Measurements from ENCODE around the gene PTCHD1.

PTCHD1 gene

GRCh38 chrX:23390979-23391378 is 56.3 kb downstream of the PTCHD1 start:
- no peak for TF ChIP-seq CTCF (IDR thresholded peaks at IDR 0.05; ENCODE audit: low read depth, low read length, missing control alignments)
- H3K4me3 ChIP-seq (replicated peaks; ENCODE audit: low read depth, low read length) = no peak overlapping the region
- DNase-seq (ENCODE audit: extremely low read depth, low read depth) = no peak

GRCh38 chrX:23392195-23392594 is 57.5 kb downstream of the PTCHD1 start:
- DNase-seq (ENCODE audit: extremely low read depth, low read depth) = no peak
- TF ChIP-seq CTCF (IDR thresholded peaks at IDR 0.05; ENCODE audit: low read depth, low read length, missing control alignments) = no peak
- H3K4me3 ChIP-seq (replicated peaks; ENCODE audit: low read depth, low read length) = no peak overlapping the region

- no peak for DNase-seq (ENCODE audit: extremely low read depth, low read depth)
- no peak for TF ChIP-seq CTCF (IDR thresholded peaks at IDR 0.05; ENCODE audit: low read depth, low read length, missing control alignments)
- no peak overlapping the region for H3K4me3 ChIP-seq (replicated peaks; ENCODE audit: low read depth, low read length)
Measured at GRCh38 chrX:23394421-23394820, 59.8 kb downstream of the PTCHD1 start.

- DNase-seq (ENCODE audit: extremely low read depth, low read depth) = no peak
- H3K4me3 ChIP-seq (replicated peaks; ENCODE audit: low read depth, low read length) = no peak overlapping the region
- no peak for TF ChIP-seq CTCF (IDR thresholded peaks at IDR 0.05; ENCODE audit: low read depth, low read length, missing control alignments)
Measured at GRCh38 chrX:23396263-23396662, 61.6 kb downstream of the PTCHD1 start.

GRCh38 chrX:23398570-23398969 is 63.9 kb downstream of the PTCHD1 start:
- DNase-seq (ENCODE audit: extremely low read depth, low read depth) = no peak
- no peak overlapping the region for H3K4me3 ChIP-seq (replicated peaks; ENCODE audit: low read depth, low read length)
- TF ChIP-seq CTCF (IDR thresholded peaks at IDR 0.05; ENCODE audit: low read depth, low read length, missing control alignments) = no peak

GRCh38 chrX:23403849-23404248 is 69.2 kb downstream of the PTCHD1 start:
- no peak overlapping the region for H3K4me3 ChIP-seq (replicated peaks; ENCODE audit: low read depth, low read length)
- DNase-seq (ENCODE audit: extremely low read depth, low read depth) = no peak
- peak; percentile 18 for TF ChIP-seq CTCF (IDR thresholded peaks at IDR 0.05; ENCODE audit: low read depth, low read length, missing control alignments)

GRCh38 chrX:23422912-23423311 is 88.3 kb downstream of the PTCHD1 start:
- no peak for TF ChIP-seq CTCF (IDR thresholded peaks at IDR 0.05; ENCODE audit: low read depth, low read length, missing control alignments)
- DNase-seq (ENCODE audit: extremely low read depth, low read depth) = no peak
- no peak overlapping the region for H3K4me3 ChIP-seq (replicated peaks; ENCODE audit: low read depth, low read length)
